GF-D8 (cell line): ENCODE results near the gene PADI4.
A peak's percentile ranks its signal among the peaks of the same experiment; 100 is the strongest.

Experiments
- DNase-seq: peaks from one replicate; lab custom pipeline; 2025; lab: John Stamatoyannopoulos, UW

PADI4 gene, protein sequence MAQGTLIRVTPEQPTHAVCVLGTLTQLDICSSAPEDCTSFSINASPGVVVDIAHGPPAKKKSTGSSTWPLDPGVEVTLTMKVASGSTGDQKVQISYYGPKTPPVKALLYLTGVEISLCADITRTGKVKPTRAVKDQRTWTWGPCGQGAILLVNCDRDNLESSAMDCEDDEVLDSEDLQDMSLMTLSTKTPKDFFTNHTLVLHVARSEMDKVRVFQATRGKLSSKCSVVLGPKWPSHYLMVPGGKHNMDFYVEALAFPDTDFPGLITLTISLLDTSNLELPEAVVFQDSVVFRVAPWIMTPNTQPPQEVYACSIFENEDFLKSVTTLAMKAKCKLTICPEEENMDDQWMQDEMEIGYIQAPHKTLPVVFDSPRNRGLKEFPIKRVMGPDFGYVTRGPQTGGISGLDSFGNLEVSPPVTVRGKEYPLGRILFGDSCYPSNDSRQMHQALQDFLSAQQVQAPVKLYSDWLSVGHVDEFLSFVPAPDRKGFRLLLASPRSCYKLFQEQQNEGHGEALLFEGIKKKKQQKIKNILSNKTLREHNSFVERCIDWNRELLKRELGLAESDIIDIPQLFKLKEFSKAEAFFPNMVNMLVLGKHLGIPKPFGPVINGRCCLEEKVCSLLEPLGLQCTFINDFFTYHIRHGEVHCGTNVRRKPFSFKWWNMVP

GRCh38 chr1:17307946-17308345 lies at the start of gene PADI4:
TSS of gene PADI4 (plus strand) at chr1:17308197. CDS start at chr1:17308223, 26 bp downstream.
- no peak for DNase-seq

GRCh38 chr1:17258758-17259130 lies 49.3 kb upstream of the PADI4 start:
- no peak for DNase-seq

DNA sequence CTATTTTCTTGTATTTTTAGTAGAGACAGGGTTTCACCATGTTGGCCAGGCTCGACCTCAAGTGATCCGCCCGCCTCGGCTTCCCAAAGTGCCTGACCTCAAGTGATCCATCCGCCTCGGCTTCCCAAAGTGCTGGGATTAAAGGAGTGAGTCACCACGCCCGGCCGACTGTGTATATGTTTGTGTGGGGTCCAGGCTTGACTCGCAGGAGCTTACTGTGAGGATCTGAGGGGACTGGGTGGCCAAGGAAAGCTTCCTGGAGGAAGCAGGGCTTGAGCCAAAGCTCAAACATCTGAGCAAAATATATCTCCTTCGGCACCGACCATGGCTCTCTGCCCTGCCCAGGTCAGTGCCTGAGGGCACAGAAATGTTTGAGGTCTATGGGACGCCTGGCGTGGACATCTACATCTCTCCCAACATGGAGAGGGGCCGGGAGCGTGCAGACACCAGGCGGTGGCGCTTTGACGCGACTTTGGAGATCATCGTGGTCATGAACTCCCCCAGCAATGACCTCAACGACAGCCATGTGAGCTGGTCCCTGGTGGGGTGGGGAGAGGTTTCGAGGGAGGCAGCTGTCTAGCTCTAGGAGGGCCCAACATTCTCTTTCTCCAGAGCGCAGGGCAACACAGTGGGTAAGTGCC lies 48.6 kb upstream of the PADI4 start:
- no peak for DNase-seq

- no peak for DNase-seq
These were observed 47.7 kb upstream of the PADI4 start for GRCh38 chr1:17260264-17260663.

- DNase-seq: no peak
These were observed 47.3 kb upstream of the PADI4 start for GRCh38 chr1:17260738-17261137.

GRCh38 chr1:17263936-17264335 lies 44.1 kb upstream of the PADI4 start:
- no peak for DNase-seq

- no peak for DNase-seq
These were observed 43.5 kb upstream of the PADI4 start for GRCh38 chr1:17264470-17264869.

- no peak for DNase-seq
These were observed 42.8 kb upstream of the PADI4 start for GRCh38 chr1:17265162-17265561.

DNA sequence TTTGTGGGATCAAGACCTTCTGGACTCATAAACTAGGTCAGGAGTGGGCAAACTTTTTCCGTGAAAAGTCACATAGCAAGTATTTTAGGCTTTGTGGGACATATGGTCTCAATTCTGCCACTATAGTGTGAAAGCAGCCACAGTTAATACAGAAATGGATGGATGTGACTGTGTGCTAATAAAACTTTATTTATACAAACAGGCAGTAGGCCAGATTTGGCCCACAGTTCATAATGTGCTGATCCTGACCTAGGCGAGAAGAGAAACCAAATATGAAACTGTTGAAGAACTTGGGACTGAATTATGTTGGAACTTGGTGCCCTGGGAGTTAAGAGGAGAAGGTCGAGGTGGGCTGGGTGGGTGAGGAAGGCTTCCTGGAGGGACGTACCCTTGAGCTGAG lies 42.0 kb upstream of the PADI4 start:
- no peak for DNase-seq

GRCh38 chr1:17270891-17271765 lies 36.9 kb upstream of the PADI4 start:
- no peak for DNase-seq

GRCh38 chr1:17272066-17272465 lies 35.9 kb upstream of the PADI4 start:
- no peak for DNase-seq

GRCh38 chr1:17272646-17273045 lies 35.4 kb upstream of the PADI4 start:
- no peak for DNase-seq

DNA sequence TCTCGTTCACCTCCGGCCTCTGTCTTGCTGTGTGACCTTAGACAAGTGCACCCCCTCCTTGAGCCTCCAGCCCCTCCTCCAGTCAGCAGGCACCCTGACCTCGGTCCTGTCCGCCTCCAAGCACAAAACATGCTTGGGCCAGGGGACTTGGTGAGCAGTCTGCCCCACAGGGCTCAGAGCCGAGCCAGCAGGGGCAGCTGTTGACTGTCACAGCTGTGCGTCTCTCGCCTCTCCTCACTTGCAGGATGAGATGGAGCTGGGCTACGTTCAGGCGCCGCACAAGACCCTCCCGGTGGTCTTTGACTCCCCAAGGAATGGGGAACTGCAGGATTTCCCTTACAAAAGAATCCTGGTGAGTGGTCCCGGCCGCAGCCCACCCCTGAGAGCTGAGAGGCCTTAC lies 34.9 kb upstream of the PADI4 start:
- no peak for DNase-seq

- DNase-seq: no peak
These were observed 33.5 kb upstream of the PADI4 start for GRCh38 chr1:17274186-17275170.

- peak; percentile 82 for DNase-seq
These were observed 31.4 kb upstream of the PADI4 start for GRCh38 chr1:17276568-17276967.

GRCh38 chr1:17277511-17278159 lies 30.4 kb upstream of the PADI4 start:
- DNase-seq: no peak

DNA sequence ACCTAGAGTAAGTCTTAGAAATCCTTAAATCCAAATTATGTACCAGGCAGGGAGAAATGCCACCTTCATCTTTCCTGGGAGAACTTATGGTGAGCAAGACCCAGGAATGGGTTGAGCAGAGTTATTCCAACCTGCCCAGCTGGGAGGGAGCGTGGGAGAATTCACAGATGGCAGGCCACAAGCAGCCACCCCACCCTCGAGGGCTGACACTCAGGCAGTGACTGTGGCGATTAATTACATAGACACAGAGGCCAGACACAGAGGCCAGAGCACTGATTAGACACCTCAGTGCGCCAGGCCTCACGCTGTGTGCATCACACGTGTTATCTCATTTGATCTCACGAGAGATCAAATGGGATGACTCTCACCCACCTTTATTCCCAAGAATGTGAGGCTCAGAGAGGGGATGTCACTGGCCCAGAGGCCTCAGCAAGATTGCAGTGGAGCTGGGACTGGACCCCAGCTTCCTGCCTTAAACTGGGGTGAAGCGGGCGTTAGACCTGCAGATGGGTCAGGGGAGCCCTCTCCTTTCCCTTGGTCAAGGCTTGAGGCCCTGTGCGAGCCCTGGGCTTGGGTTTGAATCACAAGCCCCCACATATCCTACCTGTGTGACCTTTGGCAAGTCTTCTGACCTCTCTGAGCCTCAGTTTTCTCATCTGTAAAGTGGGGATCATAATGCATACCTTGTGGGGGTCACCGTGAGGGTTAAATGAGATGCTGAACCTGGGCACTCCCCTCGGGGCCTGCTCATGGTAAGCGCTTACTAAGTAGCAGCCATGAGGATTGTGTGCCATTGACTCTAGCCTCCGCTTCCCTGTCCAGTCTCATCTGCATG lies 28.8 kb upstream of the PADI4 start:
- DNase-seq: no peak

DNA sequence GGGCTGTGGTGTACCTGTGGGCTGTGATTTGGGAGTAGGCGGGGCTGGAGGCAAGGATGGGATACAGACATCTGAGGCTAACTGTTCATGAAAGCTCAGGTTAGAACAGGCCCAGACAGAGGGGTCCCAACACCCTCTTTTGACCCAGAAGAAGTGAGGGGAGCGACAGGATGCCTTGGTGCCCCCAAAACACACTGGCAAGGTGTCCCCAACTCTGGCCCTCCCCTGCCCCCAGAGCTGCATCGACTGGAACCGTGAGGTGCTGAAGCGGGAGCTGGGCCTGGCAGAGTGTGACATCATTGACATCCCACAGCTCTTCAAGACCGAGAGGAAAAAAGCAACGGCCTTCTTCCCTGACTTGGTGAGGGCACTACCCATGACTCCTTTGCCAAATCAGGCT lies 27.6 kb upstream of the PADI4 start:
- no peak for DNase-seq

DNA sequence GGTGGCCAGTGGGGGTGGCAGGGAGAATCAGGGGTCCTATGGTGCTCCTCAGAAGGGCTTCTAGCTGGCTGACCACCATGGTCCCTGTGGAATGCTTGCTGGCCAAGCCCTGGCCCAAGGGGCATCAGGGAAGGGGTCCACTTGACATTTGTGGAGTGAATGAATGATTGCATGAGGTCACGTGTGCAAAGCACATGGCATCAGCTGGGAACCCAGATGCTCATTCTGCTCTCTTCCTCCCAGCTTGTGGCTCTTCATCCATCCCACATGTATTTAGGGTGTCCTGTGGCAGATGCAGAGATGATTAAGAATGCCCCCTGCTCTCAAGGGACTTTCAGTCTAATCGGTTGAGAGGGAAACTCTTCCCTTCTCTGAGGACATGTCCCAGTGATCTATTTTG lies 27.1 kb upstream of the PADI4 start:
- no peak for DNase-seq
